Measurements from ENCODE around the gene MED13.
"Not testable (repeated sequence)": the region's sequence is repeated elsewhere in the genome, so short reads cannot be mapped to it uniquely, and the experiment has no call there.

Gene MED13

GRCh38 chr17:62059414-62059813 is 5.7 kb downstream of the MED13 start:
- no peak for DNase-seq (ENCODE audit: low spot score)

GRCh38 chr17:62058611-62059010 is 6.5 kb downstream of the MED13 start:
- DNase-seq (ENCODE audit: low spot score) = no peak

GRCh38 chr17:62057696-62058095 is 7.4 kb downstream of the MED13 start:
- DNase-seq (ENCODE audit: low spot score) = no peak

GRCh38 chr17:62052765-62053338 is 12.2 kb downstream of the MED13 start:
- no peak for DNase-seq (ENCODE audit: low spot score)

GRCh38 chr17:62051053-62051452 is 14.0 kb downstream of the MED13 start:
- no peak for DNase-seq (ENCODE audit: low spot score)

GRCh38 chr17:62049299-62049698 is 15.8 kb downstream of the MED13 start:
- DNase-seq (ENCODE audit: low spot score) = no peak

GRCh38 chr17:62048262-62048661 is 16.8 kb downstream of the MED13 start:
- no peak for DNase-seq (ENCODE audit: low spot score)

- no peak for DNase-seq (ENCODE audit: low spot score)
These were observed 19.6 kb downstream of the MED13 start for GRCh38 chr17:62045517-62045916.

GRCh38 chr17:62045109-62045508 is 20.0 kb downstream of the MED13 start:
- no peak for DNase-seq (ENCODE audit: low spot score)

GRCh38 chr17:62043602-62044001 is 21.5 kb downstream of the MED13 start:
- DNase-seq (ENCODE audit: low spot score) = no peak

- DNase-seq (ENCODE audit: low spot score) = no peak
These were observed 21.9 kb downstream of the MED13 start for GRCh38 chr17:62043140-62043539.

- DNase-seq (ENCODE audit: low spot score) = no peak
These were observed 26.8 kb downstream of the MED13 start for GRCh38 chr17:62038248-62038647.

- no peak for DNase-seq (ENCODE audit: low spot score)
These were observed 31.8 kb downstream of the MED13 start for GRCh38 chr17:62033317-62033716.

GRCh38 chr17:62032480-62032879 is 32.6 kb downstream of the MED13 start:
- DNase-seq (ENCODE audit: low spot score) = no peak

GRCh38 chr17:62030264-62030663 is 34.8 kb downstream of the MED13 start:
- DNase-seq (ENCODE audit: low spot score) = no peak

GRCh38 chr17:62024866-62025265 is 40.2 kb downstream of the MED13 start:
- no peak for DNase-seq (ENCODE audit: low spot score)

- no peak for DNase-seq (ENCODE audit: low spot score)
These were observed 47.2 kb downstream of the MED13 start for GRCh38 chr17:62017912-62018311.

GRCh38 chr17:62017496-62017895 is 47.6 kb downstream of the MED13 start:
- DNase-seq (ENCODE audit: low spot score) = no peak

- DNase-seq (ENCODE audit: low spot score) = no peak
These were observed 50.6 kb downstream of the MED13 start for GRCh38 chr17:62014526-62014925.

- no peak for DNase-seq (ENCODE audit: low spot score)
These were observed 55.9 kb downstream of the MED13 start for GRCh38 chr17:62009220-62009619.

- DNase-seq (ENCODE audit: low spot score) = no peak
These were observed 56.8 kb downstream of the MED13 start for GRCh38 chr17:62008294-62008693.

- no peak for DNase-seq (ENCODE audit: low spot score)
These were observed 60.7 kb downstream of the MED13 start for GRCh38 chr17:62004388-62004787.

GRCh38 chr17:62003141-62003540 is 61.9 kb downstream of the MED13 start:
- DNase-seq (ENCODE audit: low spot score) = not testable (repeated sequence)

GRCh38 chr17:62001105-62001504 is 64.0 kb downstream of the MED13 start:
- no peak for DNase-seq (ENCODE audit: low spot score)
